NT2/D1 (cell line): ENCODE data around the gene SETD5.

Source experiments
- SUZ12 ChIP-seq: IDR thresholded peaks from 2 replicates; pipeline ENCODE4 v1.6.1; 2011; ENCODE audit not compliant: insufficient read length, insufficient read depth; ENCODE audit errors: extremely low read depth
- YY1 ChIP-seq: IDR thresholded peaks from 2 replicates; pipeline ENCODE4 v1.6.1; 2011; ENCODE audit not compliant: insufficient read length, insufficient read depth
- ZNF274 ChIP-seq: IDR thresholded peaks from 2 replicates; pipeline ENCODE4 v1.6.1; 2011; ENCODE audit warnings: mild to moderate bottlenecking, low read depth, low read length

DNA sequence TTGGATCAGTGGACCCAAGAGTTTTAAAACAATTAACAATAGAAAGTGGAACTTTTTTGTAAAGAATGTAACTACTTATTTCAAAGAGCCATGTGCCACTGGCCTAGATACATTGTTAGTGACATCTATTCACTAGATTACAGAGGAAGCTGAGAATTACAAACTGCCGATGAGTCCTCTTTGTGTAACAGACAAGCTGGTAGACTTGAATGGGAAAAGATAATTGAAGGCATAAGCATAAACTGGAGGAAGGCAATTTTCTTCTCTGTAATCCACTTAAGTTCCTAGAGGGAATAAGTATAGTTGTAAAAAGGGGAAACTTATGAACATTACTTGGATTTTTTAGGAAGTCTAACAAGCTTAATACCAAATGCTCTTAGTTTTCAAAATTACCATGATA lies 19.4 kb upstream of the SETD5 start:
- TF ChIP-seq SUZ12 (no peak), YY1 (no peak), ZNF274 (no peak)
